ENCODE measurements around the gene CDH13.

DNA sequence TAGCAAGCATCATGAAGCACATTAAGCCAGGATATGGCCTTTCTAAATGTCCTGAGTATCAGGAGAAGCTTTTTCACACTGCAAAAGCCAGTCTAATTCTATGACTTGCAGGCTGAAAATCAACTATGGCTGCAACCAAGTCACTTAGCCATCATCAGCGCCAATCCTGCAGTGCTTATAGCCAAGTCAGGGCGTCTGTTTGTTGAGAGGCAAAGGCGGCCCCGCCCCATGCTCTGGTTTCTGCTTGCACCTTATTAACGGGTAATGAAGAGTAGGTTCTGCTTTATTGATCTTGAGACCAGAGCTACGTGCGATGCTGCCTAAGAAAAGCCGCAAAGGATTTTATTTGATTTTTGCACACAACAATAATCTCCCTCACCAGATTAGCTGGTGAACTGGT lies 88.4 kb downstream of the CDH13 start:
- TF ChIP-seq, protein P1, sequence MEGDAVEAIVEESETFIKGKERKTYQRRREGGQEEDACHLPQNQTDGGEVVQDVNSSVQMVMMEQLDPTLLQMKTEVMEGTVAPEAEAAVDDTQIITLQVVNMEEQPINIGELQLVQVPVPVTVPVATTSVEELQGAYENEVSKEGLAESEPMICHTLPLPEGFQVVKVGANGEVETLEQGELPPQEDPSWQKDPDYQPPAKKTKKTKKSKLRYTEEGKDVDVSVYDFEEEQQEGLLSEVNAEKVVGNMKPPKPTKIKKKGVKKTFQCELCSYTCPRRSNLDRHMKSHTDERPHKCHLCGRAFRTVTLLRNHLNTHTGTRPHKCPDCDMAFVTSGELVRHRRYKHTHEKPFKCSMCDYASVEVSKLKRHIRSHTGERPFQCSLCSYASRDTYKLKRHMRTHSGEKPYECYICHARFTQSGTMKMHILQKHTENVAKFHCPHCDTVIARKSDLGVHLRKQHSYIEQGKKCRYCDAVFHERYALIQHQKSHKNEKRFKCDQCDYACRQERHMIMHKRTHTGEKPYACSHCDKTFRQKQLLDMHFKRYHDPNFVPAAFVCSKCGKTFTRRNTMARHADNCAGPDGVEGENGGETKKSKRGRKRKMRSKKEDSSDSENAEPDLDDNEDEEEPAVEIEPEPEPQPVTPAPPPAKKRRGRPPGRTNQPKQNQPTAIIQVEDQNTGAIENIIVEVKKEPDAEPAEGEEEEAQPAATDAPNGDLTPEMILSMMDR (IDR thresholded peaks at IDR 0.05) = no peak
- no peak for TF ChIP-seq ZFX (IDR thresholded peaks at IDR 0.05; ENCODE audit: borderline replicate concordance)
